NCI-H226 (cell line): ENCODE results near the gene MSRB2.
"Not testable (repeated sequence)": the region's sequence is repeated elsewhere in the genome, so short reads cannot be mapped to it uniquely, and the experiment has no call there.

Source experiments
- DNase-seq: peaks from one replicate; pipeline ENCODE4 v3.0.0-alpha.2; 2015

The MSRB2 gene

GRCh38 chr10:23070092-23070912 is 25.1 kb upstream of the MSRB2 start:
- not testable (repeated sequence) for DNase-seq

DNA sequence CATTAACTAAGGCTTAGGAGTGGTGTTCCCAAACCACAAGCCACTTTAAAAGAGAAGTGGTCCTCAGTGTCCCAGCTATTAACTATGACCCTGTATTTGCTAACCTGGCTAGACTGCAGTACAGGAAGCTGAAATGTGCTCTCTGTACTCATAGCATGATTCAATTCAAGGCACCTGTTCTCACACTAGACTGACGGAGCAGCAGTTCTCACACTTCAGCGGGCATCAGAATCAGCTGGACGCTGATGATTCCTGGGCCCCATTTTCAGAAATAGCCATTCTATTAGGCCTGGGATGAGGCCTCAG is 24.5 kb upstream of the MSRB2 start:
- no peak for DNase-seq

GRCh38 chr10:23072593-23072992 is 22.8 kb upstream of the MSRB2 start:
- not testable (repeated sequence) for DNase-seq

GRCh38 chr10:23073527-23073926 is 21.9 kb upstream of the MSRB2 start:
- DNase-seq: no peak

GRCh38 chr10:23075672-23076071 is 19.7 kb upstream of the MSRB2 start:
- DNase-seq: no peak

- DNase-seq: no peak
Measured at GRCh38 chr10:23078114-23078513, 17.3 kb upstream of the MSRB2 start.

DNA sequence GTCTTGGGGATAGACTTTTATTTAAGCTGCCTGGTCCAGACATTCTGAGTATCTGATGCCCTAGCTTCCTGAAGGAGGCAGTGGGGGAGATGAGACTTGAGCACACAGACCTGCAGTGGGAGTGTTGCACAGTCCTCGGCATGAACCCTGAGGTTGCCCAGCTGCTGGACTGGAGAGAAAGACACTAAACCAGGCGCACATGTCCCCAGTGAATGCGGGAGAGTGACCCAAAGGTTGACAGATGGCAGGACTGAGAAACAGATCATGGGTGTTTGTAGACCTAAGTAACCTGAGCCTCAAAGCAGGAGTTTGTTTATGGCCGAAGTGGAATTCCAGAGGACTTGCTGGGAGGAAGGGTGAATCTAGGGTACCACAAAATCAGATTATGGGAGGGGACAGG is 15.7 kb upstream of the MSRB2 start:
- DNase-seq: no peak

GRCh38 chr10:23080262-23080661 is 15.1 kb upstream of the MSRB2 start:
- DNase-seq: no peak

DNA sequence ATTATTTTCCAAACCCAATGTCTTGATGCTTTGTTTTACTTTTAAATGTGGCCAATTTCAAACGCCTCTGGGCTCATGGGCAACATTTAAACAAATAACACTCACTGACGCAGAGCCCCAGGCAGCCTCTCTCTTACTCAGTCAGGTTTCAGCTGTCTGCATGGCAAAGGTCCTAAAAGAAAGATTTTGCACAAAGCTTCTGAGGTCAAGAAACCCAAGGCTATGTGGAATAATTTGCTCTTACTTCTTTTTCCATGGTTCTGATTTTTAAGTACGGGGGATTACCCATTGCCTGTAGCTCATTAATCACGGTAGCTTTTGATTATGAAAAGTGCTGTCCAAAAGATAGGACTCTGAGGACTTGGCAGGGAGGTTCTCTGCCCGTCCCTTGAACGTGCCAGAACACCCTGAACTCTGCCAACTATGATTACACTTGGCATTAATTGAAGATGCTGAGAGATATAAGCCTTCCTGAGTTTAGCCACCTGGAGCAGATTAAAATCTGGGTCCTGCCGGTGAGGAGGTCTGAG is 14.1 kb upstream of the MSRB2 start:
- DNase-seq: peak; percentile 50

- DNase-seq: peak; percentile 6
Measured at GRCh38 chr10:23081891-23082290, 13.5 kb upstream of the MSRB2 start.

DNA sequence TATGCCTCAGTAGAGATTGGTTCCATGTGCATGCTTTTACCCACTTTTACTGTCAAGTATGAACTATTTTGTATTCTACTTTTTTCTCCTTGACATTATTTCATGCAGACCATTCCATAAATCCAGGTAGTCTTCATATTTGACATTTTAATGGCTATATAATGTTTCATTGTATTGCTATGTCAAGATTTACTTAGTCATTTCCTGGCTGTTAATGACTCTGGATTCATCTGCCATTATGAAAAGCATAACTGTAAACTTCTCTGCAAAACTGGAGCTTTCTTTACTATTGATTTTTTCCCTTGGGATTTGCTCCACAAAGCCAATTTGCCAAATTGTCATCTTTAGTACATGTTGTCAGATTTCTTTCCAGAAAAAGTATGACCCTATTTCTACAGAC is 6.8 kb upstream of the MSRB2 start:
- peak; percentile 12 for DNase-seq

DNA sequence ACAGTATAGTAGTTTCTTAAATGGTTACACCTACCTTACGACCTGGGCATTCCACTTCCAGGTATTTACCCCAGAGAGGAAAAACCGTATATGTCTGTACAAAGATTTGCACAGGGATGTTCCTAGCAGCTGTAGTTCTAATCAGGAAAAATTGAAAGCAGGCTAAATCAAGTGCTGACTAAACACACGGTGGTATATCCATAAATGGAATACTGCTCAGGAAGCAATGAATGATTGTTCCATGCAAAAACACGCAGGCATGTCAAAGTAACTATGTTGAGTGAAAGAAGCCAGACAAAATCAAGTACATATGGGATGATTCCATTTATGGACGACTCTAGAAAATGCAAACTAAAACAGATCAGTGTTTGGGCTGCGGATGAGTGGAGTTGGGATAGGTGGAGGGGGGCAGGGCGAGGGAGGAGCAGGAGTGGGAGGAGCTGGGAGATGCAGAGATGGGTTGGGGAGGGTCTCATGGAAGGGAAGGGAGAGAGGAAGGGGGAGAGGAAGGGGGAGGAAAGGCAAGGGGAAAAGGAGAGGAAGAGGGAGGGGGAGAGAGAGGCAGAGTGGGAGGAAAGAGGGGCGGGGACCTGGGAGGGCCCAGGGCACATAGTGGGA is 484 bp upstream of the MSRB2 start:
- no peak for DNase-seq

DNA sequence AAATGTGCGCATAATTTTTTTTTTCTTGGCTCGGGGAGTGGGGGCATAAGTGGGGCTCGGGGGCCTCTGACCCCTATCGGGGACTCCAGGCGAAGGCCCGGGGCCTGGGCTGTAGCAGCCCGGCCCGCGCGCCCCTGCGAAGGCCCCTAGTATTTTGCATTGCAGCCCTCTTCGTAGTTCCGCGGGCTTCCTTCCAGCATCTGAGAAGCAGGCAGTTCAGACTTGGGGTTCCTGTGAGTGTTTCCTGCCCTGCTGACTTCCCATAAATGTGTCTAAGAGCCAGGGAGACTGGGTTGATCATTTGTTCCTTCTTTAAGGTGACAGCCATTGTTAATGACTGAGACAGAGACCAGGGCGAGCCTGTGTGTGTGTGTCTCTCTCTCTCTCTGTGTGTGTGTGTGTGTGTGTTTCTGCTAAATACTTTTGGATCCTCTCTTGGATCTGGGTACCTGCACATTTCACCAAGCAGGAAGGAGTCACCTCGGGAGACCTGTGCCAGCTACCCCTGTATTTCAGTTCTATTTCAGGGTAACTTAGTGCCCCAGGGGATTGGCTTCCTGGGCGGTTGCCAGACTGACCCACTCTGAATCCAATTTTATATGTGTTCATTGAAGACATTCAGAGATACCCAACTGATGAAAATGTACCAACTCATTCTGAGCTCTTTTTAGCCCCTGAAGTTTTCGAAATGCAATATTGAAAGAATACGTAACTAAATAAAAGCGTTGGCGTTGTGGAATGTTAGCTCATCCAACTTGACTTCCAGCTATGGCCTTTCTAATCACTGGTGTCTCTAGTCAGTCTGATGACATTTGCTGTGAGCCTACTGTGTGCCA is 805 bp downstream of the MSRB2 start:
- no peak for DNase-seq

GRCh38 chr10:23096802-23097549 is 1.6 kb downstream of the MSRB2 start:
- peak; percentile 70 for DNase-seq

- no peak for DNase-seq
Measured at GRCh38 chr10:23099079-23099478, 3.7 kb downstream of the MSRB2 start.

DNA sequence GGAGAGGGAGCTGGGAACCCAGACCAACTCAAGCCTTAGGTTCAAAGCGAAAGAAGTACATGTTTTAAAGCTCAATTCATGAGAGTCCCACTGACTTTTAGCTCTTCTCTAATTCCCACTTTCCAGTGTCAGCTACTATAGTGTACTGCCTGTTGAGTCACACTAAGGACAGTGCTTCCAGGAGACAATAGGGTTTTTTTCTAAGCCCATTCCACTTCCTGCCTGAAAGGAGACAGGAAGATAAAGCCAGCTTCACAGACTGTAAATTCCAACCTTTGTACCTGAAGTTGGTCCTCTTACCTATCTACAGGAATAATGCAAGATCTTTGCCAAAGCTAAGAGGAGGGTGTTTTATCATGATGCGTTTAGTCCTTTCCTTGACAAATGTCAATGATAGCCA is 4.4 kb downstream of the MSRB2 start:
- DNase-seq: no peak

DNA sequence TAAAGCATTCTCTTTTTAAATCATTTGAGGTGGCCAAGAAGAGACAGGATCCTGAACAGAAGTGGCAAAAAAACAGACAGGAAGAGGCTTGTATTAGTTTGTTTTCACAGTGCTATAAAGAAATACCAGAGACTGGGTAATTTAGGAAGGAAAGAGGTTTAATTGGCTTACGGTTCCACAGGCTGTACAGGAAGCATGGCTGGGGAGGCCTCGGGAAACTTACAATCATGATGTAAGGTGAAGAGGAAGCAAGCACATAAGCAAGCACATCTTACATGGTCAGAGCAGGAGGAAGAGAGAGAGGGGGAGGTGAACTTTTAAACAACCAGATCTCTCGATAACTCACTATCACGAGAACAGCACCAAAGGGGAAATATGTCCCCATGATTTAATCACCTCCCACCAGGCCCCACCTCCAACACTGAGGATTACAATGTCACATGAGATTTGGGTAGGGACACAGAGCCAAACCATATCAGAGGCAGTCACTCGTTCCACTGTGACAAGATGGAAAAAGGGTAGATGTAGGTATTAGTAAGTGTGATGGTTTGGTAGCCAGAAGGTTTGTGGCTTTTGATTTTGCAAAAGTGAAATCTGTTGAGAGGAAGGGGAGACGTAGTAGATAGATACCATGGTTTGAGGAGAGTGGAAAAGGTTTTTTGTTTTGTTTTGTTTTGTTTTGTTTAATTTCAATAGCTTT is 5.1 kb downstream of the MSRB2 start:
- no peak for DNase-seq

DNA sequence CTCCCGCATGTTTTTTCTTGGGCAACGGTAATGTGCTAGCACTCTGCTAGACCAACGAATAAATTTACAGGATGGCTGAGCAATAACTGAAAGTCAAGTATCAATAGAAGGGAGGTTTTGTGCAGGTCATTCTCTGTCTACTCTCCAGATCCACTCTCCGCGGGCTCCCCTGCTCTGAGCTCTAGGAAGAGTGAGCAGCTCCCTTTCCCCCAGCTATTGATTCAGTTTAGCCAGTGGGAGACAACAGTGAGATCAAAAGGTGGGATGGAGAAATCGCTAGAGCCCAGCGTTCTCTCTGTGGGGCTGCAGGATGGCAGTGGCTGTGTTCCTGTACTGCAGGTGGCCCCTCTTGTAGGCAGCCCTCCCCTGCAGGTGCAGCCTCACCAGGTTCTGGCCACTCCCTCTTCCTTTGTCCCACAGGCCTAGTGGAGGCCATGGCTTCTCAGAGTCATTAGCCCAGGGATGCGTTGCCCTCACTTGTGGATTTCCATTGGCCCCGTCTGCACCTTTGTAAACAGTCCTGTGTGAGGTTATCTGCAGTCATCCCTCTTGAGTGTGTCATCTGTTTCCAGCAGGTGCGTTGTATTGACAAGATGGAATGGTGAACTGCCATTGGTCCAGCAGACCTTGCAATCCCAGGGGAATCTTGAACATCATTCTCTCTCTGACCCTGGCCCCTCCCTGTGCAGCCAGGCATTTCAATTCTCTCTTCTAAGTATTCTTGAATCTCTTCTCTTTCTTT is 11.1 kb downstream of the MSRB2 start:
- DNase-seq: no peak

DNA sequence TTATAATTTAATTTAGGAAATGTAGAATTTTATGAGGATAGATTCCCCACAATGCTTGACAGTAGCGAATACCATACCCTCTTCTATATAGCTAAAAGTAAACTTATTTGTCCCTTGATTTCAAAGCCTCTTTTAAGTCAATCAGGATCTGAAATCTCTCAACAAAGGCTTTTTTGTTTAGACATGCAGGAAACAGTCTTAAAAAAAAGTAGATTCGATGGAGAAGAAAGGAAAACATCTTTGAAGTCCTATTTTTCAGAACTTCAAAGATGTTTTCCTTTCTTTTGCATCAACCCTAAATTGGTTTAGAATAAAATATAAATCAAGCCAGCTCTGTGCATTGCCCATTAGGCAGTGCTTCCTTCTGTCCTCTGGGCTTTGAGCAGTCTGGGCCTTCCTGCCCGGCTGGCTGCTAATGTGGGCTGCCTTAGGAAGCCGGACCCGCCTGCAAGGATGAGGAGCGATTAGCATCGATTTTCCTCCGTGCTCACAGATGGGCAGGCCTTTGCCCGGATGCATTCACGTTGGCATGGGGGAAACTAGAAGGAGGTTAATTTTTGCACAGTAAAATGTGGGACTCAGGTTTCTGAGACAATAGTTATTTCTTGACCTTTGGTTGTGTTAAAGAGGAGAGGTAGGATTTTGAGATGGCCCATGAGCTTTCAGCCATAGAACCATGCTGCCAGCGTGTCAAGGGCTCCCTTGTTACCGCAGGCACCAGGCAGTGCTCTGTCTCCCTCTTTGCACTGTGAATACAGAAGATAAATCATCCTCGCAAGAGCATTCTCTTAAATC is 15.5 kb downstream of the MSRB2 start:
- DNase-seq: no peak

GRCh38 chr10:23111517-23112286 is 16.3 kb downstream of the MSRB2 start:
- DNase-seq: no peak
